Large intestine (tissue), 3 donors: Measurements from ENCODE around the gene HRCT1. TPM values are rescaled to one million over a fixed set of nuclear protein-coding genes. Genes with fewer than 3 reads are reported as not detected.
A peak's percentile ranks its signal among the peaks of the same experiment; 100 is the strongest.
"Not testable (repeated sequence)": the region's sequence is repeated elsewhere in the genome, so short reads cannot be mapped to it uniquely, and the experiment has no call there.

Experiments used
- DNase-seq, 2 donors: peaks; one replicate each; pipeline versions ENCODE4 v3.0.0 to v3.0.0-alpha.2; 2013
- H3K27ac ChIP-seq: one replicate; pipeline ENCODE4 v1.5.1; 2013; ENCODE audit warnings: low read length
- H3K27me3 ChIP-seq: 2 replicates; pipeline ENCODE4 v1.6.1; 2013; ENCODE audit warnings: low read length; ENCODE audit not compliant: control insufficient read depth, insufficient read depth
- H3K36me3 ChIP-seq: 2 replicates; pipeline ENCODE4 v1.6.1; 2013; ENCODE audit warnings: low read length; ENCODE audit not compliant: control insufficient read depth, insufficient read depth
- H3K4me1 ChIP-seq: one replicate; pipeline ENCODE4 v1.6.1; 2013; ENCODE audit warnings: low read length; ENCODE audit not compliant: control insufficient read depth, insufficient read depth
- H3K4me3 ChIP-seq: one replicate; pipeline ENCODE4 v1.5.1; 2013; ENCODE audit warnings: low read length
- H3K9me3 ChIP-seq: one replicate; pipeline ENCODE4 v1.6.1; 2013; ENCODE audit warnings: mild to moderate bottlenecking, low read depth, low read length, moderate library complexity; ENCODE audit not compliant: control insufficient read depth
- WGBS: methylation state at CpG from one replicate; pipeline ENCODE4 v1.1.5; 2013; ENCODE audit warnings: low lambda C conversion rate; ENCODE audit not compliant: insufficient coverage; 5-methylcytosine and 5-hydroxymethylcytosine counted together
- polyA plus RNA-seq: library from polyadenylated mRNA; unstranded; fragments of 120-200 nt; gene quantifications from one replicate; pipeline ENCODE4 v1.2.1, GENCODE V29; 2013

The HRCT1 gene
- polyA plus RNA-seq, 1 donor = 1.6 TPM

DNA sequence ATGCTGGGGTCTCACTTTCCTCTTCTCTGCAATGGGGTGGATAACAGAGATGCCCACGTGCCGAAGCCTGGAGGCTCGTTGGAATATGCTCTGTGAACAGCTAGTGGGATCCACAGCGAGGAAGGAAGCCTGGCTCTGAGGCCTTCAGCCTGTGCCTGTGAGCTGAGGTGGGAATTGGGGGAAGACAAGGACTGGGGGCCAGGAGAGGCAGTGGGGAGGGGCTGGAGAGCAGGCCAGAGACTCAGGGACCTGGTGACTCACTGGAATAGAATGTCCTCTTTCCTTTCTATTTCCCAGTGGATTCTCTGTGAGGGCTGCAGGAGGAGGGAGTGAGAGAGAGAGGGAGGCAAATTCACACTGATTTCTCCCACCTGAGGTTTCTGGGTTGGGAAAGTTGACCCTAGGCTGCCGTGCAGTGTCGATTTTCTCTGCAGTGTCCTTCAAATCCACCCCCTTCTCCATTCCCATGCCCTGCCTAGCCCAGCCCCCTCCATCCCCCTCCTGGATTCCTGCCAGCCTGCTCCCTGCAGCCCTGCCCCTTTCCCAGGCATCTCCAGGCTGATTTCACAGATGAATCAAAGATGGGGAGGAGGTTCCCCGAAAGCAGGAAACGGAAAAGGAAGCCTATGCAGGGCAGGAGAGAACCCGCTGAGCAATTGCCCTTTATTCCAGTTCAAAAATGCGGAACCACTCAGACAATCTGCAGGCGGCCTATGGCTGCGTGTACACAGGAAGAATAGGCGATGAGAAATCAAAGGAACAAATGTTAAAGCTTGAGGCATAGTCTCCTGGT is 1.9 kb downstream of the HRCT1 start:
- 40% methylated on average over 1 of the region's 13 CpGs for WGBS
- Histone ChIP-seq H3K36me3 (no peaks in the 10 kb centered on the region), H3K27ac (peak overlapping the region; percentile 88), H3K9me3 (no peaks in the 10 kb centered on the region), H3K4me3 (no peak overlapping the region), H3K27me3 (no peaks in the 10 kb centered on the region), H3K4me1 (peaks cover 64% of the 10 kb centered on the region)
- peak; percentile 73 to 83 for DNase-seq

GRCh38 chr9:35908504-35909125 is 2.6 kb downstream of the HRCT1 start:
- Histone ChIP-seq H3K36me3 (no peaks in the 10 kb centered on the region), H3K27me3 (no peaks in the 10 kb centered on the region), H3K4me1 (peaks cover 64% of the 10 kb centered on the region), H3K9me3 (no peaks in the 10 kb centered on the region), H3K27ac (peak overlapping the region; percentile 88), H3K4me3 (no peak overlapping the region)
- WGBS = no CpG with 5 or more reads among the region's 9 CpGs
- peak in 1 of 2 donors; percentile 56 for DNase-seq

DNA sequence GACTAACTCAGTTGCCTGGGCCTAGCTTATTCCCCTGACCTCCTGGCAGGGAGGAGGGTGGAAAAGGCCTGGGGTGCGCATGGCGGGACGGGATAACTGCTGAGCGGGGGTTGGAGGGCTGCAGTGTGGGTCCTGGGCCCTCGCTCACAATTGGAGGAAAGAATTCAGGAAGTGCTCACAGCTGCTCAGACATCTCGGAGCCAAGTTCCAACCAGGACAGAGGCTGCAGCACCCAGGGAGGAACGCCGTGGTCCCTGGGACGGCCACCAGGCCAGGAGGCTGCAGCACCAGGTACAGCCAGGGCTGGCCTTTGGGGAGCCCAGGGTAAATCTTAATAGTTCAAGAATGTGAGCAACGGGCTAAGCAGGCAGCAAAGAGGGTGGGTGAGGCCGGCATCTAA is 3.3 kb downstream of the HRCT1 start, which contains the start of gene SPAAR:
Gene SPAAR (plus strand): TSS at position 217 of the 400 bp plus-strand sequence. CDS start 974 bp downstream, outside the sequence.
- no CpG with 5 or more reads among the region's 11 CpGs for WGBS
- Histone ChIP-seq H3K36me3 (no peaks in the 10 kb centered on the region), H3K4me3 (no peak within 1 kb of the TSS), H3K4me1 (peaks cover 65% of the 10 kb centered on the region), H3K27ac (peak within 1 kb of the TSS; percentile 88), H3K9me3 (no peaks in the 10 kb centered on the region), H3K27me3 (no peaks in the 10 kb centered on the region)
- DNase-seq = no peak

DNA sequence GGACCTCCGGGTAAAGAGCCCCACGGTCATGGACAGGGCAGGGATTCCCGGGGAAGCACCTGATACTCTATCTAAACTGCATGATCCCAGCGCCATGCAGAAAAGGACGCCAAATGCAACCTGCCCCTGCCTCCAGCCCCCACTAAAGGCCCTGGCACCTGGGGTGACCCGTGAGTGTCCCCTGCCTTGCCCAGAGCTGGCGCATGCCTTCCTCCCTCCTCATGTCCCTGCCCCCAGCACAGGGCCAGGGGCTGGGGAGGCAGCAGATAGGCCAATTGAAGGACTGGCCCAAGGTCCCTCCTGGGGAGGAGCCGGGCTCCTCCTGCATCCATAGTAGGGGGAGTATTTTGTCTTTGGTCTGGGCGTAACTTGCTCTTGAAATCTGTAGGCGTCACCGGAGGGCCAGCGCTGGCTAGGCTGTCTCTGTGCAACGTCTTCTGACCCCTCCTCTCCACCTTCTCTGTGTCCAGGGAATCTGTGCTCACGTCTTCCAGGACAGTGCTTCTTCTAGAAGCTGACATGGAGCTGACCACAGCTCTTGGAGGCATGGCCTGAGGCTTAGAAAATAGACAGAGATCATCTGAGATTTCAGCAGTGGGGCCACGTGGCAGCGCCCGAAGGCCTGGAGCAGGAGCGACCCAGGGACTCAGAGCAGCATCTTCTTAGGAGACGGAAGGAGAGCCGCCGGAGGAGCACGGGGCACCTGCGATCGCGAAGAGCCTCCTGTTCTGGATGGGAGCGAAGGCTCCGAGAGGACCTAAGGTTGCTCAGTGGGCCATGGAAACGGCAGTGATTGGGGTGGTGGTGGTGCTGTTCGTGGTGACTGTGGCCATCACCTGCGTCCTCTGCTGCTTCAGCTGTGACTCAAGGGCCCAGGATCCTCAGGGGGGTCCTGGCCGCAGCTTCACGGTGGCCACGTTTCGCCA is 3.9 kb downstream of the HRCT1 start:
- Histone ChIP-seq H3K9me3 (no peaks in the 10 kb centered on the region), H3K36me3 (no peaks in the 10 kb centered on the region), H3K27ac (peak overlapping the region; percentile 88), H3K4me3 (no peak overlapping the region), H3K4me1 (peaks cover 65% of the 10 kb centered on the region), H3K27me3 (no peaks in the 10 kb centered on the region)
- DNase-seq = no peak
- no CpG with 5 or more reads among the region's 34 CpGs for WGBS

- Histone ChIP-seq H3K4me3 (no peak overlapping the region), H3K4me1 (peaks cover 65% of the 10 kb centered on the region), H3K36me3 (no peaks in the 10 kb centered on the region), H3K27me3 (no peaks in the 10 kb centered on the region), H3K9me3 (no peaks in the 10 kb centered on the region), H3K27ac (no peak overlapping the region)
- peak in 1 of 2 donors; percentile 57 for DNase-seq
- no CpG with 5 or more reads among the region's 14 CpGs for WGBS
These were observed 4.8 kb downstream of the HRCT1 start for GRCh38 chr9:35910613-35911359.

- Histone ChIP-seq H3K4me3 (no peak overlapping the region), H3K4me1 (peaks cover 66% of the 10 kb centered on the region), H3K27me3 (no peaks in the 10 kb centered on the region), H3K36me3 (no peaks in the 10 kb centered on the region), H3K9me3 (no peaks in the 10 kb centered on the region), H3K27ac (no peak overlapping the region)
- no CpG with 5 or more reads among the region's 10 CpGs for WGBS
- DNase-seq = no peak
These were observed 5.7 kb downstream of the HRCT1 start for GRCh38 chr9:35911690-35912089.

- Histone ChIP-seq H3K27me3 (no peaks in the 10 kb centered on the region), H3K4me1 (peaks cover 65% of the 10 kb centered on the region), H3K36me3 (no peaks in the 10 kb centered on the region), H3K9me3 (no peaks in the 10 kb centered on the region), H3K27ac (no peak overlapping the region), H3K4me3 (no peak overlapping the region)
- WGBS = no CpG with 5 or more reads among the region's 10 CpGs
- DNase-seq = no peak
These were observed 6.9 kb downstream of the HRCT1 start for GRCh38 chr9:35912791-35913400.

GRCh38 chr9:35913429-35913828 is 7.4 kb downstream of the HRCT1 start:
- not testable (repeated sequence) for H3K36me3 ChIP-seq, H3K27ac ChIP-seq, DNase-seq, H3K27me3 ChIP-seq, H3K9me3 ChIP-seq, H3K4me3 ChIP-seq
- H3K4me1 ChIP-seq = peaks cover 65% of the 10 kb centered on the region

- Histone ChIP-seq H3K27me3 (no peaks in the 10 kb centered on the region), H3K27ac (peak overlapping the region; percentile 68), H3K9me3 (no peaks in the 10 kb centered on the region), H3K36me3 (no peaks in the 10 kb centered on the region), H3K4me1 (peaks cover 65% of the 10 kb centered on the region), H3K4me3 (no peak overlapping the region)
- WGBS = 40% methylated on average over 1 of the region's 9 CpGs
- peak; percentile 90 to 96 for DNase-seq
These were observed 8.4 kb downstream of the HRCT1 start for GRCh38 chr9:35914301-35914807.
